ENCODE data around the gene GRM8. TPM values are rescaled to one million over a fixed set of nuclear protein-coding genes. Genes with fewer than 3 reads are reported as not detected.
"Not testable (repeated sequence)": the region's sequence is repeated elsewhere in the genome, so short reads cannot be mapped to it uniquely, and the experiment has no call there.

Gene GRM8
- total RNA-seq, 1 donor from 2014 or later = 2.2 TPM

GRCh38 chr7:126881315-126881714 is 371.4 kb downstream of the GRM8 start:
- Histone ChIP-seq H3K79me2 (ENCODE audit: insufficient read depth, low read length) (no peaks in the 10 kb centered on the region), H3K4me2 (ENCODE audit: low read length) (no peak overlapping the region), H4K20me1 (ENCODE audit: insufficient read depth, low read length) (no peaks in the 10 kb centered on the region), H3K4me3 (ENCODE audit: insufficient read depth, low read depth, low read length) (no peak overlapping the region), H3K36me3 (ENCODE audit: insufficient read depth, low read length) (no peaks in the 10 kb centered on the region), H3K4me1 (ENCODE audit: insufficient read depth, low read length) (no peaks in the 10 kb centered on the region), H3K27me3 (ENCODE audit: insufficient read depth, low read length) (no peaks in the 10 kb centered on the region), H2AFZ (ENCODE audit: low read depth, low read length) (no peak overlapping the region), H3K27ac (ENCODE audit: low read depth, low read length) (no peak overlapping the region), H3K9me3 (ENCODE audit: insufficient read depth, low read depth, low read length) (no peaks in the 10 kb centered on the region), H3K9ac (ENCODE audit: low read length) (no peak overlapping the region)
- no peak overlapping the region for H3K4me3 Mint-ChIP-seq (ENCODE audit: unreplicated experiment)
- TF ChIP-seq EZH2 (IDR thresholded peaks at IDR 0.05; ENCODE audit: insufficient read depth, low read length) (no peak), CTCF (IDR thresholded peaks at IDR 0.05; ENCODE audit: insufficient read depth, low read depth, low read length) (no peak)
- DNase-seq (ENCODE audit: low read depth) (no peak), FAIRE-seq (no peak)
- no peak overlapping the region for H3K27ac Mint-ChIP-seq (ENCODE audit: unreplicated experiment)
- no peaks in the 10 kb centered on the region for H3K9me3 Mint-ChIP-seq (ENCODE audit: unreplicated experiment)
- no peaks in the 10 kb centered on the region for H3K27me3 Mint-ChIP-seq (ENCODE audit: low read depth, unreplicated experiment)
- H3K36me3 Mint-ChIP-seq (ENCODE audit: low read depth, unreplicated experiment) = no peaks in the 10 kb centered on the region
- H3K4me1 Mint-ChIP-seq (ENCODE audit: low read depth, unreplicated experiment) = peaks cover 2% of the 10 kb centered on the region

DNA sequence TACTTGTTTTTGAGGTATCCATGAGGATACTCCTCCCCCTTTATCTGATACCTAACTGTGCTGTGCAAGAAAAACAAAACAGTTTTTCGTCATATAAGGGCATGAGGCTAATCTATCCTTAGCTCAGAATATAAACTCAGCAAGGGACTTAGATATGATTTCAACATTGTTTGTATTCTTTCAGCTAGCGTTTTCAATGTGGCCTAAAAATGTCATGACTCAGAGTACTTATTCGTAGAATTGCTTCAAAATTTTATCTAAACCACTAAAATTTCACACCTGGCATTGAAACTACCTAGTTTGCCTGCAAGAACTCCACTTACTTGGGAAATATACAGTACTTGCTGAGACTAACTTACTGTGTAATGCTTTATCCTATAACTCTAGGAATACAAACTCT is 376.2 kb downstream of the GRM8 start:
- not testable (repeated sequence) for H3K79me2 ChIP-seq (ENCODE audit: insufficient read depth, low read length); H3K4me2 ChIP-seq (ENCODE audit: low read length); H3K36me3 ChIP-seq (ENCODE audit: insufficient read depth, low read length); FAIRE-seq; H3K27me3 Mint-ChIP-seq (ENCODE audit: low read depth, unreplicated experiment); H3K36me3 Mint-ChIP-seq (ENCODE audit: low read depth, unreplicated experiment); H3K27ac Mint-ChIP-seq (ENCODE audit: unreplicated experiment); H3K9me3 Mint-ChIP-seq (ENCODE audit: unreplicated experiment); H3K4me3 Mint-ChIP-seq (ENCODE audit: unreplicated experiment); H3K27me3 ChIP-seq (ENCODE audit: insufficient read depth, low read length); H3K4me1 Mint-ChIP-seq (ENCODE audit: low read depth, unreplicated experiment); H3K9ac ChIP-seq (ENCODE audit: low read length); H3K4me1 ChIP-seq (ENCODE audit: insufficient read depth, low read length); H3K9me3 ChIP-seq (ENCODE audit: insufficient read depth, low read depth, low read length); H3K4me3 ChIP-seq (ENCODE audit: insufficient read depth, low read depth, low read length); H3K27ac ChIP-seq (ENCODE audit: low read depth, low read length); H4K20me1 ChIP-seq (ENCODE audit: insufficient read depth, low read length); H2AFZ ChIP-seq (ENCODE audit: low read depth, low read length); DNase-seq (ENCODE audit: low read depth)

GRCh38 chr7:126856691-126857291 is 395.9 kb downstream of the GRM8 start:
- H3K27me3 Mint-ChIP-seq (ENCODE audit: low read depth, unreplicated experiment) = no peaks in the 10 kb centered on the region
- no peak overlapping the region for H3K27ac ChIP-seq (ENCODE audit: low read depth, low read length)

More at GRCh38 chr7:126856691-126857291, 395.9 kb downstream of the GRM8 start:
- FAIRE-seq = peak; percentile 39
- peaks cover 5% of the 10 kb centered on the region for H3K4me1 Mint-ChIP-seq (ENCODE audit: low read depth, unreplicated experiment)
- H3K4me3 Mint-ChIP-seq (ENCODE audit: unreplicated experiment) = no peak overlapping the region
- no peak overlapping the region for H3K9ac ChIP-seq (ENCODE audit: low read length)
- H3K36me3 ChIP-seq (ENCODE audit: insufficient read depth, low read length) = no peaks in the 10 kb centered on the region
- no peak overlapping the region for H3K4me2 ChIP-seq (ENCODE audit: low read length)
- H3K9me3 Mint-ChIP-seq (ENCODE audit: unreplicated experiment) = no peaks in the 10 kb centered on the region
- no peaks in the 10 kb centered on the region for H3K4me1 ChIP-seq (ENCODE audit: insufficient read depth, low read length)
- no peaks in the 10 kb centered on the region for H3K79me2 ChIP-seq (ENCODE audit: insufficient read depth, low read length)
- TF ChIP-seq EZH2 (IDR thresholded peaks at IDR 0.05; ENCODE audit: insufficient read depth, low read length) (no peak), CTCF (IDR thresholded peaks at IDR 0.05; ENCODE audit: insufficient read depth, low read depth, low read length) (peak; percentile 47)
- DNase-seq (ENCODE audit: low read depth) = no peak
- no peak overlapping the region for H3K27ac Mint-ChIP-seq (ENCODE audit: unreplicated experiment)
- no peaks in the 10 kb centered on the region for H4K20me1 ChIP-seq (ENCODE audit: insufficient read depth, low read length)
- H3K27me3 ChIP-seq (ENCODE audit: insufficient read depth, low read length) = no peaks in the 10 kb centered on the region
- no peak overlapping the region for H3K4me3 ChIP-seq (ENCODE audit: insufficient read depth, low read depth, low read length)
- H2AFZ ChIP-seq (ENCODE audit: low read depth, low read length) = no peak overlapping the region
- no peaks in the 10 kb centered on the region for H3K9me3 ChIP-seq (ENCODE audit: insufficient read depth, low read depth, low read length)
- no peaks in the 10 kb centered on the region for H3K36me3 Mint-ChIP-seq (ENCODE audit: low read depth, unreplicated experiment)

Data from astrocyte (in vitro differentiated cells and primary cell).